HCT116 (cell line): ENCODE results near the gene S100A1. TPM values are rescaled to one million over a fixed set of nuclear protein-coding genes. Genes with fewer than 3 reads are reported as not detected.
"Not testable (repeated sequence)": the region's sequence is repeated elsewhere in the genome, so short reads cannot be mapped to it uniquely, and the experiment has no call there.

Experiments
- ATAC-seq: fragments of 200-7000 bp; cut with Tn5 transposase; 2 replicates; pipeline ENCODE4 v1.9.1; 2020; ENCODE audit warnings: mild to moderate bottlenecking, moderate library complexity
- BruUV-seq: library from RNA; stranded (reverse); fragments of 400-500 nt; replicated peaks from 2 replicates; lab custom pipeline; 2021; lab: Mats Ljungman, UMichigan
- CTCF ChIA-PET: fragments of 300-600 bp; sonication (Branson Sonifier 250); formaldehyde crosslinking; loops from one replicate; lab custom pipeline; 2021; ENCODE audit warnings: antibody characterized with exemption; lab: Charles Lee
- POLR2A ChIA-PET: fragments of 300-600, 350-600 bp; sonication (Branson Sonifier 250); formaldehyde crosslinking; loops from one replicate; lab custom pipeline; 2021; ENCODE audit warnings: antibody characterized with exemption; lab: Charles Lee
- RAD21 ChIA-PET, 2 experiments: fragments of 300-600 bp; sonication (Branson Sonifier 250); formaldehyde crosslinking; loops; one replicate each; lab custom pipeline; 2023; ENCODE audit warnings: low total read pairs in 2 of 2; ENCODE audit not compliant: uncharacterized antibody in 2 of 2, unreplicated experiment in 2 of 2, low non-redundant PET in 1 of 2; lab: Charles Lee
- DNase-seq: peaks from one replicate; pipeline ENCODE4 v3.0.0-alpha.2; 2010; ENCODE audit warnings: low read depth, low spot score
- H2AFZ ChIP-seq: fragments of 200-600 bp; shearing (Covaris generic), sonication (generic); 2 replicates; pipeline ENCODE4 v1.6.1; 2017; ENCODE audit warnings: low read depth, mixed run types, mixed read lengths, antibody characterized with exemption, low read length; ENCODE audit not compliant: poor library complexity, severe bottlenecking
- H3K27ac ChIP-seq: 2 replicates; pipeline ENCODE4 v1.5.1; 2012; ENCODE audit warnings: low read depth, low read length
- H3K27me3 ChIP-seq: fragments of 200-600 bp; sonication (generic); 2 replicates; pipeline ENCODE4 v1.6.1; 2016; ENCODE audit warnings: mixed run types, low read length, mixed read lengths; ENCODE audit not compliant: insufficient read depth
- H3K36me3 ChIP-seq, 2 experiments: fragments of 200-500 bp in 1 of 2; fragments of 200-600 bp in 1 of 2; sonication (Bioruptor generic) in 1 of 2; sonication (generic) in 1 of 2; 2 replicates each; pipeline versions ENCODE4 v1.5.1 to v1.6.1; 2014 to 2016; ENCODE audit warnings: low read length in 2 of 2, inconsistent platforms in 1 of 2, mixed read lengths in 1 of 2, mixed run types in 1 of 2; ENCODE audit not compliant: insufficient read depth in 2 of 2, control insufficient read depth in 1 of 2
- H3K4me1 ChIP-seq, 2 experiments: fragments of 200-600 bp in 1 of 2; sonication (generic) in 1 of 2; 2 replicates each; pipeline versions ENCODE4 v1.5.1 to v1.6.1; 2012 to 2017; ENCODE audit warnings: low read length in 2 of 2, inconsistent platforms in 1 of 2, mild to moderate bottlenecking in 1 of 2, mixed read lengths in 1 of 2, mixed run types in 1 of 2, moderate library complexity in 1 of 2; ENCODE audit not compliant: insufficient read depth in 2 of 2, control insufficient read depth in 1 of 2
- H3K4me2 ChIP-seq: fragments of 200-600 bp; sonication (generic); 2 replicates; pipeline ENCODE4 v1.6.1; 2017; ENCODE audit warnings: mixed run types, low read length, mixed read lengths
- H3K4me3 ChIP-seq, 2 experiments: fragments of 200-600 bp in 1 of 2; sonication (generic) in 1 of 2; replicated peaks in 1 of 2; 2 replicates each; pipeline ENCODE4 v1.5.1; 2011 to 2016; ENCODE audit warnings: low read length in 2 of 2, control low read depth in 1 of 2, low read depth in 1 of 2, mild to moderate bottlenecking in 1 of 2, mixed read lengths in 1 of 2, mixed run types in 1 of 2
- H3K79me2 ChIP-seq: fragments of 200-600 bp; sonication (generic); 2 replicates; pipeline ENCODE4 v1.6.1; 2017; ENCODE audit warnings: mild to moderate bottlenecking, mixed run types, low read length, moderate library complexity, mixed read lengths; ENCODE audit not compliant: insufficient read depth
- H3K9ac ChIP-seq: fragments of 200-600 bp; sonication (generic); 2 replicates; pipeline ENCODE4 v1.6.1; 2016; ENCODE audit warnings: low read length, mixed read lengths
- H3K9me2 ChIP-seq: fragments of 200-600 bp; sonication (generic), shearing (Covaris generic); 2 replicates; pipeline ENCODE4 v1.6.1; 2017; ENCODE audit warnings: mixed run types, mild to moderate bottlenecking, moderate library complexity; ENCODE audit not compliant: insufficient read depth
- H3K9me3 ChIP-seq, 2 experiments: fragments of 200-500 bp in 1 of 2; fragments of 200-600 bp in 1 of 2; sonication (Bioruptor generic) in 1 of 2; sonication (generic) in 1 of 2; 2 replicates each; pipeline ENCODE4 v1.6.1; 2014 to 2017; ENCODE audit warnings: low read length in 2 of 2, mixed read lengths in 2 of 2, inconsistent platforms in 1 of 2, low read depth in 1 of 2, mild to moderate bottlenecking in 1 of 2, mixed run types in 1 of 2, moderate library complexity in 1 of 2; ENCODE audit not compliant: control insufficient read depth in 1 of 2, insufficient read depth in 1 of 2
- H4K20me1 ChIP-seq: fragments of 200-600 bp; sonication (generic), shearing (Covaris generic); 2 replicates; pipeline ENCODE4 v1.6.1; 2017; ENCODE audit warnings: mixed run types, mild to moderate bottlenecking, moderate library complexity; ENCODE audit not compliant: insufficient read depth
- CEBPB ChIP-seq: IDR thresholded peaks from 2 replicates; pipeline ENCODE4 v1.6.1; 2012; ENCODE audit warnings: low read depth
- EGR1 ChIP-seq: IDR thresholded peaks from 2 replicates; pipeline ENCODE4 v1.6.1; 2012; ENCODE audit warnings: low read depth
- EZH2 ChIP-seq: fragments of 200-600 bp; sonication (generic); IDR thresholded peaks from 2 replicates; pipeline ENCODE4 v1.6.1; 2017; ENCODE audit warnings: antibody characterized with exemption, mixed run types
- POLR2AphosphoS5 ChIP-seq: IDR thresholded peaks from 2 replicates; pipeline ENCODE4 v1.6.1; 2011; ENCODE audit warnings: mild to moderate bottlenecking, low read depth, low read length, moderate library complexity
- RAD21 ChIP-seq: IDR thresholded peaks from 2 replicates; pipeline ENCODE4 v1.6.1; 2012; ENCODE audit warnings: low read depth, mild to moderate bottlenecking
- SP1 ChIP-seq: IDR thresholded peaks from 2 replicates; pipeline ENCODE4 v1.6.1; 2012; ENCODE audit warnings: low read depth
- ZFX ChIP-seq: fragments of 450-650 bp; IDR thresholded peaks from 2 replicates; pipeline ENCODE4 v1.6.1; 2017
- intact Hi-C: fragments of 100-400 bp; cut with micrococcal nuclease; formaldehyde crosslinking; loops from 2 replicates; pipeline ENCODE4 v1.10.0; 2022
- total RNA-seq: library from RNA; stranded (reverse); gene quantifications from one replicate; pipeline ENCODE4 v1.2.1, GENCODE V29; 2021; ENCODE audit not compliant: unreplicated experiment

Gene S100A1
- total RNA-seq, 1 experiment from 2014 or later, result 0.30 TPM

DNA sequence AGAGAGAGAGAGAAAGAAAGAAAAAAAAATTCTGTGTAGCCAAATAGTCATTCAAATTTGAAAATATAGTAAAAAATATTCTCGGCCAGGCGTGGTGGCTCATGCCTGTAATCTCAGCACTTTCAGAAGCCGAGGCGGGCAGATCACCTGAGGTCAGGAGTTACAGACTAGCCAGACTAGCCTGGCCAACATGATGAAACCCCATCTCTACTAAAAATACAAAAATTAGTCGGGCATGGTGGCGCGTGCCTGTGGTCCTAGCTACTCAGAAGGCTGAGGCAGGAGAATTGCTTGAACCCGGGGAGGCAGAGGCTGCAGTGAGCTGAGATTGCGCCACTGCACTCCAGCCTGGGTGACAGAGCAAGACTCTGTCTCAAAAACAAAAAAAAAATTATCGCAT lies 40.2 kb upstream of the S100A1 start:
- H3K9me2 ChIP-seq, H2AFZ ChIP-seq, H3K27me3 ChIP-seq, intact Hi-C loops, RAD21 ChIA-PET, H3K9ac ChIP-seq, CTCF ChIA-PET, H3K4me2 ChIP-seq, H3K4me1 ChIP-seq, H3K79me2 ChIP-seq, DNase-seq, H4K20me1 ChIP-seq, H3K27ac ChIP-seq, H3K36me3 ChIP-seq, H3K9me3 ChIP-seq, ATAC-seq, H3K4me3 ChIP-seq, BruUV-seq: not testable (repeated sequence)
- POLR2A ChIA-PET, result interaction anchor here (0.8 to 1.1 kb wide), 3 partner anchors 11 to 39 kb away, joined by 3 read pairs; partner anchors contain the start of gene S100A13

DNA sequence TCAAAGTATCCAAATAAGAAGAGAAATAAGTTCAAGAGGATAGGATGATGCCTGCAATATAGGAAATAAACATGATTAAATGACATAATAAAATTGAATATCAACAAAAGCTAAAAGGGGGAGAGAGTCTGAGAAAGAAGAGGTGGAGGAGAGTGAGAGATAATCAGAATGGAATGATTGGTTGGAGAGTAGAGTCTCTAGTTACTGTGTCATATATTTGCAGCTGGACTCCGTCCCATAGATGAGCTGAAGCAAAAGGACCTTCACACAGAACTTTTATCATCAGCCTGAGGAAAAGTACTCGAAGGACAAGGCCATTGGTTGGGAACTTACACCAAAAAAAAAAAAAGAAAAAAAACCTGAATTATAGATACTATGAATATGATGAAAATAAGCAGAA lies 39.8 kb upstream of the S100A1 start:
- H4K20me1 ChIP-seq, result no peaks in the 10 kb centered on the region
- H3K9ac ChIP-seq, result no peak overlapping the region
- no peak for DNase-seq
- no TSS peak for BruUV-seq
- H3K9me2 ChIP-seq, result no peaks in the 10 kb centered on the region
- ChIA-PET CTCF (no interaction called here), POLR2A (interaction anchor here (0.8 to 1.1 kb wide), 3 partner anchors 11 to 39 kb away, joined by 3 read pairs; partner anchors contain the start of gene S100A13)
- H3K4me2 ChIP-seq, result no peak overlapping the region
- H3K9me3 ChIP-seq, result no peaks in the 10 kb centered on the region
- H2AFZ ChIP-seq, result no peak overlapping the region
- TF ChIP-seq RAD21, result no peak
- no peak for TF ChIP-seq POLR2AphosphoS5
- TF ChIP-seq EGR1, result no peak
- TF ChIP-seq EZH2, result no peak
- no peak for TF ChIP-seq SP1
- no peak for TF ChIP-seq ZFX
- TF ChIP-seq CEBPB, result no peak
- TF ChIP-seq, all 23 proteins: peak for 0
- Histone ChIP-seq H3K27me3 (no peaks in the 10 kb centered on the region), H3K36me3 (no peaks in the 10 kb centered on the region), H3K27ac (no peak overlapping the region), H3K79me2 (no peaks in the 10 kb centered on the region), H3K4me1 (peaks cover 0 to 6% of the 10 kb centered on the region in 2 experiments; a peak in 2 of 4 replicates), H3K4me3 (no peak overlapping the region)
- ATAC-seq, result no peak
- RAD21 ChIA-PET, result no interaction called here
- intact Hi-C loops, result no loop called here
